A549 (cell line): ENCODE results near the gene C2orf42.

ENCODE experiments used
- CHD2 ChIP-seq: fragments of 150-350 bp; IDR thresholded peaks from 2 replicates; pipeline ENCODE4 v1.6.1; 2014; ENCODE audit warnings: low read length; ENCODE audit not compliant: partially characterized antibody
- POLR2A ChIP-seq: IDR thresholded peaks from 2 replicates; pipeline ENCODE4 v1.6.1; 2012; ENCODE audit warnings: mild to moderate bottlenecking, low read length
- RAD21 ChIP-seq, 2 experiments: fragments of >200 bp in 1 of 2; sonication (Bioruptor Twin) in 1 of 2; formaldehyde crosslinking in 1 of 2; IDR thresholded peaks in 1 of 2; conservative IDR thresholded peaks in 1 of 2; 2 replicates in 1 of 2; 3 replicates in 1 of 2; pipeline ENCODE4 v1.6.1; 2012 to 2018; ENCODE audit warnings: inconsistent platforms in 1 of 2
- RFX5 ChIP-seq: fragments of 450-650 bp; IDR thresholded peaks from 2 replicates; pipeline ENCODE4 v1.7.1; 2014; ENCODE audit warnings: antibody characterized with exemption, mild to moderate bottlenecking, moderate library complexity
- ZSCAN20 ChIP-seq: fragments of 250-450 bp; sonication (Bioruptor Pico); IDR thresholded peaks from 2 replicates; pipeline ENCODE4 v1.8.0; 2022; ENCODE audit warnings: mild to moderate bottlenecking, moderate library complexity
- TF ChIP-seq, protein P1 (sequence below): fragments of >200 bp; sonication (Bioruptor Twin); formaldehyde crosslinking; IDR thresholded peaks from 3 replicates; pipeline ENCODE4 v1.6.1; 2016
- TF ChIP-seq, protein P2 (sequence below): fragments of >200 bp; sonication (Bioruptor Twin); formaldehyde crosslinking; IDR thresholded peaks from 3 replicates; pipeline ENCODE4 v1.5.1; 2016
- TF ChIP-seq, protein P3 (sequence below): IDR thresholded peaks from 2 replicates; pipeline ENCODE4 v1.6.1; 2012; ENCODE audit warnings: low read depth, borderline replicate concordance

DNA sequence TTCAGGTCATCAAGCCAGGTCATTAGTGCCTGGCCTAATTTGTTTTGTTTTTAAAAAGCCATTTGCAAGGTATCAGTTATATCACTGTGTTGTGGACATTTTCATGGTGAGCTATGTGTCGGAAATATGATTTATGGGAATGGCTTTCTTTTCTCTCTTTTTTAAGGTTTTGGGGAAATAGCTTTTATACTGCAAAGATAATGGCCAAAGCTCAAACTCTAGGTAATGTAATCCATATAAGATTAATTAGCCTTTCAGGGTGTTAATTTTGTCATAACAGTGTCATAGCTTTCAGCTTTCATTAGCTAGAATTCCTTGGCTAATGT is 57.7 kb downstream of the C2orf42 start:
- TF ChIP-seq ZSCAN20 (CRISPR knock-in tag) (no peak), POLR2A (no peak), RAD21 (conservative IDR thresholded peaks at IDR 0.05 in 1 of 2, IDR thresholded peaks at IDR 0.05 in 1 of 2) (no peak), RFX5 (no peak), CHD2 (no peak)
- TF ChIP-seq, protein P1, sequence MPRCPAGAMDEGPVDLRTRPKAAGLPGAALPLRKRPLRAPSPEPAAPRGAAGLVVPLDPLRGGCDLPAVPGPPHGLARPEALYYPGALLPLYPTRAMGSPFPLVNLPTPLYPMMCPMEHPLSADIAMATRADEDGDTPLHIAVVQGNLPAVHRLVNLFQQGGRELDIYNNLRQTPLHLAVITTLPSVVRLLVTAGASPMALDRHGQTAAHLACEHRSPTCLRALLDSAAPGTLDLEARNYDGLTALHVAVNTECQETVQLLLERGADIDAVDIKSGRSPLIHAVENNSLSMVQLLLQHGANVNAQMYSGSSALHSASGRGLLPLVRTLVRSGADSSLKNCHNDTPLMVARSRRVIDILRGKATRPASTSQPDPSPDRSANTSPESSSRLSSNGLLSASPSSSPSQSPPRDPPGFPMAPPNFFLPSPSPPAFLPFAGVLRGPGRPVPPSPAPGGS, result no peak
- TF ChIP-seq, protein P2, sequence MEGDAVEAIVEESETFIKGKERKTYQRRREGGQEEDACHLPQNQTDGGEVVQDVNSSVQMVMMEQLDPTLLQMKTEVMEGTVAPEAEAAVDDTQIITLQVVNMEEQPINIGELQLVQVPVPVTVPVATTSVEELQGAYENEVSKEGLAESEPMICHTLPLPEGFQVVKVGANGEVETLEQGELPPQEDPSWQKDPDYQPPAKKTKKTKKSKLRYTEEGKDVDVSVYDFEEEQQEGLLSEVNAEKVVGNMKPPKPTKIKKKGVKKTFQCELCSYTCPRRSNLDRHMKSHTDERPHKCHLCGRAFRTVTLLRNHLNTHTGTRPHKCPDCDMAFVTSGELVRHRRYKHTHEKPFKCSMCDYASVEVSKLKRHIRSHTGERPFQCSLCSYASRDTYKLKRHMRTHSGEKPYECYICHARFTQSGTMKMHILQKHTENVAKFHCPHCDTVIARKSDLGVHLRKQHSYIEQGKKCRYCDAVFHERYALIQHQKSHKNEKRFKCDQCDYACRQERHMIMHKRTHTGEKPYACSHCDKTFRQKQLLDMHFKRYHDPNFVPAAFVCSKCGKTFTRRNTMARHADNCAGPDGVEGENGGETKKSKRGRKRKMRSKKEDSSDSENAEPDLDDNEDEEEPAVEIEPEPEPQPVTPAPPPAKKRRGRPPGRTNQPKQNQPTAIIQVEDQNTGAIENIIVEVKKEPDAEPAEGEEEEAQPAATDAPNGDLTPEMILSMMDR, result no peak
- TF ChIP-seq, protein P3, sequence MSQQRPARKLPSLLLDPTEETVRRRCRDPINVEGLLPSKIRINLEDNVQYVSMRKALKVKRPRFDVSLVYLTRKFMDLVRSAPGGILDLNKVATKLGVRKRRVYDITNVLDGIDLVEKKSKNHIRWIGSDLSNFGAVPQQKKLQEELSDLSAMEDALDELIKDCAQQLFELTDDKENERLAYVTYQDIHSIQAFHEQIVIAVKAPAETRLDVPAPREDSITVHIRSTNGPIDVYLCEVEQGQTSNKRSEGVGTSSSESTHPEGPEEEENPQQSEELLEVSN, result no peak
